ENCODE data around the gene MYO16.

DNA sequence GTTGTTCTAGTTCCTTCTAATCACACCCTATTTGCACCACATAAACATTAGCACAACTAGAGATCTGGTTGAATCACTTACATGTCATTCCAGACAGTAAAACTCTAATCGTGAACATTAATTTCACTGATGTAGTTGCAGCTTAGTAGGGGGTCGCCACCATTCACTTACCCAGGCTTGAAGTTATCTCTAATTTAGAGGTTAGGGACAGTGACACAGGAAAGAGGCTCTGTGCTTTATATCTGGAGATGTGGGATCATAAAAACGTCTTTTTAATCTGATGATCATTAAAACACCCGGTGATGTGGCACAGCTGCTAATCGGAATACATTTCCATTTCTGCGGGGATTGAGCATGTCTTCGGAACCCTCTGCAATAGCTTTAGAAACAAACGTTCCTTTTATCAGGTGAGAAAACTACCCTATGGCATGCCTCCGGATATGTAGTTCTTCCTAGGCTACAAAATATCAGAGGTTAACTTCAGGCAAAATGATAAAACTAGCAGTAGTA, 523.0 kb downstream of the MYO16 start:
- TF ChIP-seq, protein P1, sequence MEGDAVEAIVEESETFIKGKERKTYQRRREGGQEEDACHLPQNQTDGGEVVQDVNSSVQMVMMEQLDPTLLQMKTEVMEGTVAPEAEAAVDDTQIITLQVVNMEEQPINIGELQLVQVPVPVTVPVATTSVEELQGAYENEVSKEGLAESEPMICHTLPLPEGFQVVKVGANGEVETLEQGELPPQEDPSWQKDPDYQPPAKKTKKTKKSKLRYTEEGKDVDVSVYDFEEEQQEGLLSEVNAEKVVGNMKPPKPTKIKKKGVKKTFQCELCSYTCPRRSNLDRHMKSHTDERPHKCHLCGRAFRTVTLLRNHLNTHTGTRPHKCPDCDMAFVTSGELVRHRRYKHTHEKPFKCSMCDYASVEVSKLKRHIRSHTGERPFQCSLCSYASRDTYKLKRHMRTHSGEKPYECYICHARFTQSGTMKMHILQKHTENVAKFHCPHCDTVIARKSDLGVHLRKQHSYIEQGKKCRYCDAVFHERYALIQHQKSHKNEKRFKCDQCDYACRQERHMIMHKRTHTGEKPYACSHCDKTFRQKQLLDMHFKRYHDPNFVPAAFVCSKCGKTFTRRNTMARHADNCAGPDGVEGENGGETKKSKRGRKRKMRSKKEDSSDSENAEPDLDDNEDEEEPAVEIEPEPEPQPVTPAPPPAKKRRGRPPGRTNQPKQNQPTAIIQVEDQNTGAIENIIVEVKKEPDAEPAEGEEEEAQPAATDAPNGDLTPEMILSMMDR (tag by site-specific recombination; IDR thresholded peaks at IDR 0.05) = no peak
- TF ChIP-seq ZNF174 (tag by site-specific recombination; IDR thresholded peaks at IDR 0.05) = no peak
- TF ChIP-seq, protein P2, sequence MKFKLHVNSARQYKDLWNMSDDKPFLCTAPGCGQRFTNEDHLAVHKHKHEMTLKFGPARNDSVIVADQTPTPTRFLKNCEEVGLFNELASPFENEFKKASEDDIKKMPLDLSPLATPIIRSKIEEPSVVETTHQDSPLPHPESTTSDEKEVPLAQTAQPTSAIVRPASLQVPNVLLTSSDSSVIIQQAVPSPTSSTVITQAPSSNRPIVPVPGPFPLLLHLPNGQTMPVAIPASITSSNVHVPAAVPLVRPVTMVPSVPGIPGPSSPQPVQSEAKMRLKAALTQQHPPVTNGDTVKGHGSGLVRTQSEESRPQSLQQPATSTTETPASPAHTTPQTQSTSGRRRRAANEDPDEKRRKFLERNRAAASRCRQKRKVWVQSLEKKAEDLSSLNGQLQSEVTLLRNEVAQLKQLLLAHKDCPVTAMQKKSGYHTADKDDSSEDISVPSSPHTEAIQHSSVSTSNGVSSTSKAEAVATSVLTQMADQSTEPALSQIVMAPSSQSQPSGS (tag by site-specific recombination; IDR thresholded peaks at IDR 0.05; ENCODE audit: low read depth) = no peak
- no peak for TF ChIP-seq SP2 (tag by site-specific recombination; IDR thresholded peaks at IDR 0.05)
- no peak for TF ChIP-seq ZNF830 (tag by site-specific recombination; IDR thresholded peaks at IDR 0.05; ENCODE audit: low read depth)
- TF ChIP-seq ZNF707 (tag by site-specific recombination; IDR thresholded peaks at IDR 0.05) = no peak
- TF ChIP-seq SETDB1 (IDR thresholded peaks at IDR 0.05; ENCODE audit: insufficient read length, low read length) = no peak
- no peak for TF ChIP-seq YY1 (tag by site-specific recombination; IDR thresholded peaks at IDR 0.05)
- no peak for TF ChIP-seq ZBTB1 (tag by site-specific recombination; IDR thresholded peaks at IDR 0.05)
- no peak for TF ChIP-seq BCL11A (tag by site-specific recombination; IDR thresholded peaks at IDR 0.05; ENCODE audit: low read depth)

Measured in HEK293 (cell line).